Inferior parietal cortex (tissue), 1 donor: ENCODE data around the gene NPTN.

Experiments used
- DNase-seq: peaks from one replicate; pipeline ENCODE4 v3.0.0-alpha.2; 2016; ENCODE audit errors: extremely low spot score

NPTN gene

GRCh38 chr15:73518876-73519733 lies 114.1 kb downstream of the NPTN start:
- DNase-seq, result no peak

- no peak for DNase-seq
These were observed 114.9 kb downstream of the NPTN start for GRCh38 chr15:73518180-73518862.

- DNase-seq, result no peak
These were observed 115.6 kb downstream of the NPTN start for GRCh38 chr15:73517566-73517965.

DNA sequence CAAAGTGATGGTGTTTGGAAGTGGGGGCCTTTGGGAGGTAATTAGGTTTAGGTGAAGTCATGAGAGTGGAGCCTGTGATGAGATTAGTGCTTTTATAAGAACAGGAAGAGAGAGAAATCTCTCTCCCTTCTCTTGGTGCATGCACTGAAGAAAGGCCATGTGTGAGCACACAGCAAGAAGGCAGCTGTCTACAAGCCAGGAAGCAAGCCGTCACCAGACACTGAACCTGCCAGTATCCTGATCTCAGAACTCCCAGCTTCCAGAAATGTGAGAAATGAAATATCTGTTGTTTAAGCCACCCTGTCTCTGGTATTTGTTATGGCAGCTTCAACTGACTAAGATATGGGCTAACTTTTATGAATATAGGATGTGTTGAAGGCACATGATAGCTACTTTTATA lies 117.7 kb downstream of the NPTN start:
- no peak for DNase-seq
